ENCODE results near the gene OR51A7. TPM values are rescaled to one million over a fixed set of nuclear protein-coding genes. Genes with fewer than 3 reads are reported as not detected.

Gene OR51A7
- total and polyA plus RNA-seq, 2 of the 8 experiments (the other 6 are each of a cell fraction or from before 2014, with no cell fraction given) = not detected

DNA sequence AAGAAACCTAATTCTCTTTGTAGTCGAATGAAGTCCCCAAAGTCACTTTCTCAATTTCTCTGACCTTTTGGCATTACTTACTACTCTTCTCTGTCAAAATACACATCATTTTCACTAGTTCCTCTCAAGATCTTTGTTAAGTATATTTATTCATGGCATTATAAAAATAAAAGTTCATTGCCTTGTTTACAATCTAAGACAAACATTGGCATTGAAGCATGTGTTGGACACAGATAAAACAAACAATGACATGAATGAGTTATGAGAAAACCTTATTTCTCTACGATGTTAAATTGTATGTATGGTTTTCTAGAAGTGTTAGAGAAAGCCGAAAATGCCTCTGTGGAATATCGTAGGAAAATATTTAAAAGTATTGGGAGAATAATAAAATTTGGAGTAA is 29.2 kb downstream of the OR51A7 start:
- no peak overlapping the region for H2AFZ ChIP-seq (ENCODE audit: low read length)
- H3K9ac ChIP-seq (replicated peaks in 1 of 4; ENCODE audit: extremely low read depth in 1 of 4, low read depth in 3 of 4, low read length in 3 of 4) = no peak overlapping the region
- no peak overlapping the region for H2AK5ac ChIP-seq (ENCODE audit: low read depth, low read length)
- no peak overlapping the region for H2BK15ac ChIP-seq (ENCODE audit: low read length)
- no peak overlapping the region for H2BK20ac ChIP-seq (ENCODE audit: low read length)
- DNase-seq (ENCODE audit: low read depth in 1 of 2, low spot score in 2 of 2) = no peak
- H3K9me3 ChIP-seq (ENCODE audit: insufficient read depth in 2 of 2, low read depth in 1 of 2, low read length in 1 of 2) = no peaks in the 10 kb centered on the region
- H3K4me2 ChIP-seq (ENCODE audit: insufficient read depth in 1 of 2, low read depth in 2 of 2, low read length in 2 of 2) = no peak overlapping the region
- H2BK12ac ChIP-seq (ENCODE audit: low read depth, low read length) = no peak overlapping the region
- H4K20me1 ChIP-seq (replicated peaks in 1 of 2; ENCODE audit: control insufficient read depth in 1 of 2, insufficient read depth in 2 of 2, low read length in 2 of 2) = no peaks in the 10 kb centered on the region
- WGBS, 2 experiments (ENCODE audit: extremely low coverage in 1 of 2, insufficient coverage in 1 of 2, insufficient read length in 1 of 2, insufficient replicate concordance in 2 of 2, low coverage in 1 of 2, low lambda C conversion rate in 2 of 2, missing lambda C conversion rate in 1 of 2) = 92 to 100% methylated on average over 2 to 4 of the region's 4 CpGs
- H2BK5ac ChIP-seq (ENCODE audit: low read depth, low read length) = no peak overlapping the region
- no peak overlapping the region for H3K27ac ChIP-seq (ENCODE audit: low read depth, low read length)
- H3K36me3 ChIP-seq (ENCODE audit: control insufficient read depth in 2 of 4, insufficient read depth in 4 of 4, low read length in 3 of 4) = no peaks in the 10 kb centered on the region
- no peak overlapping the region for H3K4me3 ChIP-seq (ENCODE audit: extremely low read depth in 1 of 4, insufficient read depth in 2 of 4, low read depth in 3 of 4, low read length in 4 of 4)
- H3K4ac ChIP-seq (replicated peaks; ENCODE audit: insufficient read length, low read depth, low read length) = no peak overlapping the region
- H4K8ac ChIP-seq (ENCODE audit: extremely low read depth, insufficient read depth, low read length) = no peak overlapping the region
- no peaks in the 10 kb centered on the region for H3K79me1 ChIP-seq (ENCODE audit: low read depth, low read length)
- no peak for FAIRE-seq
- H3K4me1 ChIP-seq (replicated peaks in 1 of 4; ENCODE audit: control insufficient read depth in 3 of 4, insufficient read depth in 4 of 4, low read length in 3 of 4) = no peaks in the 10 kb centered on the region
- H3K79me2 ChIP-seq (ENCODE audit: control insufficient read depth in 1 of 2, insufficient read depth in 2 of 2, low read length in 2 of 2) = no peaks in the 10 kb centered on the region
- no peak overlapping the region for H4K5ac ChIP-seq (ENCODE audit: insufficient read length, low read depth, low read length)
- no peak overlapping the region for H3K56ac ChIP-seq (replicated peaks; ENCODE audit: insufficient read length, low read depth, low read length)
- ChIA-PET CTCF (ENCODE audit: partially characterized antibody) (interaction anchor here (1.1 kb wide), 2 partner anchors 8 to 297 kb away, joined by 3 read pairs; no protein-coding TSS in a partner anchor), POLR2A (ENCODE audit: partially characterized antibody) (no interaction called here)
- no peak overlapping the region for H3K18ac ChIP-seq (ENCODE audit: extremely low read depth, low read length)
- no peak overlapping the region for H3K14ac ChIP-seq (ENCODE audit: insufficient read length)
- peaks cover 0 to 1% (median 0%) of the 10 kb centered on the region in 4 experiments; a peak in 1 of 7 replicates for H3K27me3 ChIP-seq (replicated peaks in 1 of 4; ENCODE audit: control insufficient read depth in 3 of 4, extremely low read depth in 1 of 4, insufficient read depth in 3 of 4, low read length in 3 of 4)
- H2BK120ac ChIP-seq (replicated peaks; ENCODE audit: low read depth, low read length) = no peak overlapping the region
- H3K23me2 ChIP-seq (ENCODE audit: low read depth, low read length) = no peaks in the 10 kb centered on the region
- no peak overlapping the region for H4K91ac ChIP-seq (replicated peaks; ENCODE audit: insufficient read length, low read length)
- H3K23ac ChIP-seq (ENCODE audit: insufficient read length) = no peak overlapping the region
- no peak for TF ChIP-seq KDM1A (IDR thresholded peaks at IDR 0.05; ENCODE audit: borderline replicate concordance, low read length)
- TF ChIP-seq FOSL1 (IDR thresholded peaks at IDR 0.05; ENCODE audit: insufficient read depth, low read depth, low read length) = no peak
- no peak for TF ChIP-seq NANOG (IDR thresholded peaks at IDR 0.05; ENCODE audit: insufficient read depth, low read depth, low read length, poor library complexity, severe bottlenecking)
- TF ChIP-seq POLR2AphosphoS5 (IDR thresholded peaks at IDR 0.05; ENCODE audit: low read depth, low read length) = no peak
- no peak for TF ChIP-seq NRF1 (IDR thresholded peaks at IDR 0.05; ENCODE audit: low read depth, low read length)
- TF ChIP-seq CBX5 (IDR thresholded peaks at IDR 0.05; ENCODE audit: low read depth, low read length) = no peak
- no peak for TF ChIP-seq PHF8 (conservative IDR thresholded peaks at IDR 0.05; ENCODE audit: low read depth, low read length)
- no peak for TF ChIP-seq SAP30 (IDR thresholded peaks at IDR 0.05; ENCODE audit: insufficient read depth, insufficient replicate concordance, low read length)
- no peak for TF ChIP-seq TBP (IDR thresholded peaks at IDR 0.05; ENCODE audit: low read depth, low read length)
- TF ChIP-seq CREB1 (IDR thresholded peaks at IDR 0.05) = no peak
- TF ChIP-seq, protein P1, sequence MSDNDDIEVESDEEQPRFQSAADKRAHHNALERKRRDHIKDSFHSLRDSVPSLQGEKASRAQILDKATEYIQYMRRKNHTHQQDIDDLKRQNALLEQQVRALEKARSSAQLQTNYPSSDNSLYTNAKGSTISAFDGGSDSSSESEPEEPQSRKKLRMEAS (IDR thresholded peaks at IDR 0.05) = no peak

All from H1 (cell line).